Raji (cell line): ENCODE data around the gene NFATC2IP.

ENCODE experiments used
- POLR2A ChIP-seq: IDR thresholded peaks from 2 replicates; pipeline ENCODE4 v1.6.1; 2011; ENCODE audit warnings: low read depth, low read length, control low read depth; ENCODE audit not compliant: insufficient read depth

The NFATC2IP gene

DNA sequence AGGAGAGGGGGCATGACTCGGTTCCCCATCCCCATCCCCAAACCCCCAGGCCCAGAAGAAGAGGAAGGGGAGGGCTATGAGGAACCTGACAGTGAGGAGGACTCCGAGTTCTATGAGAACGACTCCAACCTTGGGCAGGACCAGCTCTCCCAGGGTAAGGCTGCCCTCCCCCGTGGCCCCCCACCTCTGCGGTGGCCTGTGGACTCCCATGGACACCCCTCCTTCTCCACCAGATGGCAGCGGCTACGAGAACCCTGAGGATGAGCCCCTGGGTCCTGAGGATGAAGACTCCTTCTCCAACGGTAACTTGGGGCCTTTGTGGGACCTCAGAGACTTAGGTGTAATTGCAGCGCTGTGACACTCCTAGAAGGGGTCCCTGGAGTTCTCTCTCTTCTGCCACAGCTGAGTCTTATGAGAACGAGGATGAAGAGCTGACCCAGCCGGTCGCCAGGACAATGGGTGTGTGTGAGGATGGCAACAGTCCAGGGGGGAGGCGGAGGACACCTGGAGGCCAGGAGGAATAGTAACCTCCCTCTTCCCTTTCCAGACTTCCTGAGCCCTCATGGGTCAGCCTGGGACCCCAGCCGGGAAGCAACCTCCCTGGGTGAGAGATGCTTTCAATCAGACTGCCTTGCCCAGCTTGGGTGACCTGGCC, 13.4 kb upstream of the NFATC2IP start:
- TF ChIP-seq POLR2A: no peak

GRCh38 chr16:28938721-28939120, 12.0 kb upstream of the NFATC2IP start:
- no peak for TF ChIP-seq POLR2A

- no peak for TF ChIP-seq POLR2A
Observed at GRCh38 chr16:28943281-28943680, 7.5 kb upstream of the NFATC2IP start.

- TF ChIP-seq POLR2A: no peak
Observed at GRCh38 chr16:28946681-28947080, 4.1 kb upstream of the NFATC2IP start.

- no peak for TF ChIP-seq POLR2A
Observed at GRCh38 chr16:28951410-28951943, 740 bp downstream of the NFATC2IP start.

DNA sequence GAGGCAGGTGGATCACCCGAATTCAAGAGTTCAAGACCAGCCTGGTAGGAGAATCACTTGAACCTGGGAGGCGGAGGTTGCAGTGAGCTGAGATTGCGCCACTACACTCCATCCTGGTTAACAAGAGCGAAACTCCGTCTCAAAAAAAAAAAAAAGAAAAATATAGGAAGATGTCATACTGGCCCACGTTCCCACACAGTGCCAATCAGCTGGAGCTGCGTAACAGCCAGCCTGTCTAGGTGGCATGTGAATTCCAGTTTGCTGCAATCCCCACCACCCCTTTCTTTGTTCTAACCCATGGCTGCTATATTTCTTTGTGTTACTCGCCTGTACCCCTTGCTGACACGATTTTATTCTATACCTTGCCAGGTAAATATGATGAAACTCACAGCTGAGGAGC, 7.5 kb downstream of the NFATC2IP start:
- no peak for TF ChIP-seq POLR2A

GRCh38 chr16:28958836-28959235, 8.1 kb downstream of the NFATC2IP start:
- TF ChIP-seq POLR2A: no peak

DNA sequence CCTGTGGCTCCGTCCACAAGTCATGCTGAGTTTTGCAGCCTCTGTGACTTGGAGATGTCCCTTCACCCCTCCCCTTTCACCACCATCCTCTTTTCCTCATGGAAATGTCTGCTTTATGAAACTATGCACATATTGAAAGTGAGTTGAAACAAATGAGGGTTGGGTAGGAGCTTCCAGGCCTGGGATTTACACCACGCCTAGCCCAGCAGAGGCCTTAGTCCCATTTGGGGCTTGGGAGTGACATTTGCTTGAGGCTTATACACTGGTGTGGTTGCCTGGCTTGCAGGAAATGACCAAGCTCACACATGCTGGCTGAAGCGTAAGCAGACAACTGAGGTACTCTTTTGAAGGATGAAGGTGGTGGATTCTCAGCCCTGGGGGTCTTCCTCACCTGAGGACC, 13.3 kb downstream of the NFATC2IP start:
- no peak for TF ChIP-seq POLR2A

- TF ChIP-seq POLR2A: no peak
Observed at GRCh38 chr16:28964496-28964895, 13.8 kb downstream of the NFATC2IP start.

GRCh38 chr16:28967156-28967555, 16.4 kb downstream of the NFATC2IP start:
- TF ChIP-seq POLR2A: no peak

- TF ChIP-seq POLR2A: no peak
Observed at GRCh38 chr16:28974007-28974436, 23.3 kb downstream of the NFATC2IP start.

DNA sequence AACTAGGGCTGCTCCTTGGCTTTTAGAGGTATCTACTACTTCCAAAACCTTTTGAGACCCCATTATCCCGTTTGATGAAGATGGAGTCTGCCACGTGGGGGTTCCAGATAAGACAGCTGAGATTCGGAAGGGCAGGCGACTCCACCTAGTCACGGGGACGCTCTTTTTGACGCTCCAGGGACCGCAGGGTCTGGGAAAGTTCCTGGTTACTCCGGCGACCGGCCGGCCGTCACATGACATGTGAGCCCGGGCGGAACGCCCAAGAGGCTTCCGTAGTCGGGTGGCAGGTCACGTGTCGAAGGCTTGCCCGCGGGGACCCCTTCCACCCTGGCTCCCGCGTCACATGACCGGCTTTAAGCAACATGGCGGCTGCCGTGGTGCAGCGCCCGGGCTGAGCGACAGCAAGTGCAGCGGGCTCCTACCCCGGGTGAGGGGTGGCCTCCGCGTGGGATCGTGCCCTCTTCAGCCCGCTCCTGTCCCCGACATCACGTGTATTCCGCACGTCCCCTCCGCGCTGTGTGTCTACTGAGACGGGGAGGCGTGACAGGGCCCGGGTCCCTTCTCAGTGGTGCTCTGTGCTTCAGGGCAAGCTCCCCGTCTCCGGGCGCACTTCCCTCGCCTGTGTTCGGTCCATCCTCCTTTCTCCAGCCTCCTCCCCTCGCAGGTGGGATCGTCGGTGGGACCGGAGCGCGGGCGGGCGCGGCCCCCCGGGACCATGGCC, 23.9 kb downstream of the NFATC2IP start, which contains the start of gene SPNS1:
Gene SPNS1 (plus strand): TSS at position 342 of the 721 bp plus-strand sequence. CDS start 374 bp downstream, at position 716.
- peak; percentile 90 for TF ChIP-seq POLR2A

GRCh38 chr16:28975158-28975599, 24.4 kb downstream of the NFATC2IP start:
- no peak for TF ChIP-seq POLR2A

GRCh38 chr16:28977703-28978662, 27.2 kb downstream of the NFATC2IP start:
- no peak for TF ChIP-seq POLR2A

GRCh38 chr16:28980929-28981328, 30.2 kb downstream of the NFATC2IP start:
- TF ChIP-seq POLR2A: no peak

DNA sequence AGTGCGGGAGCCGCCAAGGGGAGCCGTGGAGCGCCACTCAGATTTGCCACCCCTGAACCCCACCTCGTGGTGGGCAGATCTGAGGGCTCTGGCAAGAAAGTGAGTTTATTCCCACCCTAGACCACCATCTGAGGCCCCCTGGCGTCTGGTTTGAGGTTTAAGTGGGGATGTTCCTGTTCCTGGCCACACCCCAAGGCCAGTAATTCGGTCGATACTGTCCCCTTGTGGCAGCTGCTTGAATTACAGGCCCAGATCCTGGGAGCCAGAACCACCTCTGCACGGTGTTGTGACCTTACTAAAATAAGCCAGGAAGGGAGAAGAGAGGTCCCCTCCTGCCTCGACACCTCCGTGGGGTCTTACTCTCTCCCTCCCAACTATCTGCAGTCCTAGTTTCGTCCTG, 30.8 kb downstream of the NFATC2IP start:
- no peak for TF ChIP-seq POLR2A

DNA sequence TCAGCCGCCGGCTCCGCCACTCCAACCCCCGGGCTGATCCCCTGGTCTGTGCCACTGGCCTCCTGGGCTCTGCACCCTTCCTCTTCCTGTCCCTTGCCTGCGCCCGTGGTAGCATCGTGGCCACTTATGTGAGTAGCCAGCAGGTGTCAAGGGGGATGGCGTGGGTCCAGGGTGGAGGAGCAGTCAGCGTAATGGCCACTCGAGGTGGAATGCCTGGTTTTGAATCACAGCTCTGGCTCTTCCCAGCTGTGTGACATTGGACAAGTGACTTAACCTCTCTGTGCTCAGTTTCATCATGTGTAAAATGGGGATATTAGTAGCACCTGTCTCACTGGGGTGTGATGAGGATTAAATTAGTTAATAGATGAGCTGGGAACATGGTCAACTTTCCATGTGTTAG, 31.7 kb downstream of the NFATC2IP start:
- TF ChIP-seq POLR2A: no peak
